ENCODE data around the gene TRAPPC5. TPM values are rescaled to one million over a fixed set of nuclear protein-coding genes. Genes with fewer than 3 reads are reported as not detected.

Gene TRAPPC5
- total RNA-seq, 4 donors from 2014 or later: 12.4 to 156 (median 41.0) TPM

- no peaks in the 10 kb centered on the region for H3K36me3 ChIP-seq
- H3K27ac ChIP-seq: no peak overlapping the region
- no peak overlapping the region for H3K4me3 ChIP-seq
- H3K27me3 ChIP-seq: peaks cover 0 to 4% of the 10 kb centered on the region in 2 donors
- TF ChIP-seq CTCF (IDR thresholded peaks at IDR 0.05): no peak
- no peak for TF ChIP-seq POLR2A (IDR thresholded peaks at IDR 0.05)
- intact Hi-C loops (cut with DNase I; ENCODE audit: low total_unique reads): no loop called here
- H3K4me1 ChIP-seq: no peaks in the 10 kb centered on the region
- no peak for DNase-seq
- no peaks in the 10 kb centered on the region for H3K9me3 ChIP-seq
Observed at GRCh38 chr19:7694499-7694898, 13.9 kb downstream of the TRAPPC5 start.

GRCh38 chr19:7697721-7698287 lies 17.2 kb downstream of the TRAPPC5 start:
- H3K27ac ChIP-seq: no peak overlapping the region
- no peaks in the 10 kb centered on the region for H3K9me3 ChIP-seq
- no peak for DNase-seq
- no peak overlapping the region for H3K4me3 ChIP-seq
- TF ChIP-seq POLR2A (IDR thresholded peaks at IDR 0.05) (no peak), CTCF (IDR thresholded peaks at IDR 0.05) (no peak)
- H3K4me1 ChIP-seq: no peaks in the 10 kb centered on the region
- H3K36me3 ChIP-seq: no peaks in the 10 kb centered on the region
- H3K27me3 ChIP-seq: no peaks in the 10 kb centered on the region
- intact Hi-C loops (cut with DNase I; ENCODE audit: low total_unique reads): no loop called here

GRCh38 chr19:7698583-7698982 lies 17.9 kb downstream of the TRAPPC5 start:
- Histone ChIP-seq H3K4me3 (no peak overlapping the region), H3K36me3 (no peaks in the 10 kb centered on the region), H3K4me1 (no peaks in the 10 kb centered on the region), H3K27me3 (no peaks in the 10 kb centered on the region), H3K27ac (no peak overlapping the region), H3K9me3 (no peaks in the 10 kb centered on the region)
- TF ChIP-seq CTCF (IDR thresholded peaks at IDR 0.05) (no peak), POLR2A (IDR thresholded peaks at IDR 0.05) (no peak)
- intact Hi-C loops (cut with DNase I; ENCODE audit: low total_unique reads): no loop called here
- DNase-seq: no peak

GRCh38 chr19:7699003-7699402 lies 18.4 kb downstream of the TRAPPC5 start:
- Histone ChIP-seq H3K4me1 (no peaks in the 10 kb centered on the region), H3K27me3 (no peaks in the 10 kb centered on the region)
- intact Hi-C loops (cut with DNase I; ENCODE audit: low total_unique reads): no loop called here

More at GRCh38 chr19:7699003-7699402, 18.4 kb downstream of the TRAPPC5 start:
- Histone ChIP-seq H3K4me3 (no peak overlapping the region), H3K9me3 (no peaks in the 10 kb centered on the region), H3K27ac (no peak overlapping the region), H3K36me3 (no peaks in the 10 kb centered on the region)
- DNase-seq: no peak
- no peak for TF ChIP-seq CTCF (IDR thresholded peaks at IDR 0.05)
- no peak for TF ChIP-seq POLR2A (IDR thresholded peaks at IDR 0.05)
